Ramos (cell line): ENCODE data around the gene SESN1.
"Not testable (repeated sequence)": the region's sequence is repeated elsewhere in the genome, so short reads cannot be mapped to it uniquely, and the experiment has no call there.

Experiments
- in situ Hi-C: fragments of 300-500 bp; cut with MboI; formaldehyde crosslinking; loops from one replicate; pipeline ENCODE4 v1.14.3; 2022; ENCODE audit warnings: low sequenced_read_pairs; ENCODE audit not compliant: unreplicated experiment

SESN1 gene

DNA sequence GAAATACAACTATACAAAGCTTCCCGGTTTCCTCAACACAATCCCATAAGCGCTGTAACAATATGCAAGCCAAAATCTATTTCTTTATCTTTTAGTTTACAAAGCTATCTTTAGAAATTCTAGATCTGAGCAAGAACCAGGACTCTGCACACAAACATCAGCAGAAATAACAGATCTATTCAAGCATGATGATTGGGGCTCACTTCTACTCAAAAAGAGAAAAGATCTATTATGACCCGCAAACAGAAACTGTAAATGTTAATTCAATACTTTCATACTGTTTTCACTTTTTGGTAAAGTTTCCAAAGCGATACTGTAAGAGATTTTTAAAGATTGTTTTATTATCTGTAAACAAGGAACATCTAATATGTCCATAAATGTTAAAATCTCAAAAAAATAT lies 86.6 kb downstream of the SESN1 start:
- in situ Hi-C loops: no loop called here

DNA sequence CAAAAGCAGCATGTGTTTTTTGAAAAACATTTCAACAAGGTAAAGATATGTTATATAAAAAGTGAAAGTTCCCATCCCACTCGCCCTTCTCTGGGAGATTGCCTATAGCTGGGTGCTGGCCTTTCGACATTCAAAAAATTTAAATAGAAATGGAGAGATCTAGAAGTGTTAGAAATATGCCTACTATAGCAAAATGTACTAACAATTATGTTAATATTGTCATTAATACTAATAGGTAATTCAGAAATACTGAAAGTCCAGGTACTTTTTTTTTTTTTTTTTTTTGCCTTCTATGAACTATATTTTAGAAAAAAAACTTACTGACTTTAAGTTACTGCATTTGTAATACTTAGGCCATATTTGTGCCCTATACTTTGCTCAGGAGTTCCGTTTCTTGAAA lies 87.1 kb downstream of the SESN1 start:
- in situ Hi-C loops: no loop called here

DNA sequence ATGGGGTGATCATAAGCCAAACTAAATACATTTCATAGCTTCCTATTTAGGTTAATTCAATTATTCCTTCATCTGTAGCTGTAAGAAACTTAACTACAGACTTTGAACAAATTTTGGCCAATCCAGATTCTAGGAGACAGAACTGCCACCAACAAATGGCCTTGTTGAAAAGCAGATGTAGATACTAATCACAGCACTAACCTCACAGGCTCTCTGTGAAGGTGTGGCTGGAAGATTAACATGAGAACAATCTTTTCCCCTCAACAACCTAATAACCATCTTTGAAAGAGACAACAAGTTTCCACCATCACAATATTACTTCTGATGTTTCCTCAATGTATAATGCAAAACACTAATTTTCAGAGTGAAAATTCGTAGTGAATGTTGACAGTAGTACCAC lies 87.8 kb downstream of the SESN1 start:
- in situ Hi-C loops: no loop called here

DNA sequence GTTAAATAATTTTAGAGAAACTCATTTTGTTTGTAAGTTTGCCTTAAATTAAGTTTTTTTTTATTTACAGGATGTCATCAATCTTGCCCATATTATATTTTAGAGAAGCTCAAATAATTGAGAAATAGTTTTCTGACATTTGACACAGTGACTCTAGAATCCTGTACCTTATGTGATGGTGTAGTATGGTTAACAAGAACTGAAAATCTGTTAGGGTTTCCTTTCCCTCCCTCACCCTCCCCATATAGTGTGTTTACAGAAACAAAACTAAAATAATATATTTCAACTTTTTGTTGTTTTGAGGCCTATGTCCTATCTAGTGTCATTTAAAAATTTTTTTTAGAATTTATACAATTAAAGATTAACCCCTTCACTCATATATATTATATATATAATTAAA lies 91.8 kb downstream of the SESN1 start:
- in situ Hi-C loops: no loop called here

GRCh38 chr6:109002051-109002697 lies 92.5 kb downstream of the SESN1 start:
- in situ Hi-C loops: no loop called here

DNA sequence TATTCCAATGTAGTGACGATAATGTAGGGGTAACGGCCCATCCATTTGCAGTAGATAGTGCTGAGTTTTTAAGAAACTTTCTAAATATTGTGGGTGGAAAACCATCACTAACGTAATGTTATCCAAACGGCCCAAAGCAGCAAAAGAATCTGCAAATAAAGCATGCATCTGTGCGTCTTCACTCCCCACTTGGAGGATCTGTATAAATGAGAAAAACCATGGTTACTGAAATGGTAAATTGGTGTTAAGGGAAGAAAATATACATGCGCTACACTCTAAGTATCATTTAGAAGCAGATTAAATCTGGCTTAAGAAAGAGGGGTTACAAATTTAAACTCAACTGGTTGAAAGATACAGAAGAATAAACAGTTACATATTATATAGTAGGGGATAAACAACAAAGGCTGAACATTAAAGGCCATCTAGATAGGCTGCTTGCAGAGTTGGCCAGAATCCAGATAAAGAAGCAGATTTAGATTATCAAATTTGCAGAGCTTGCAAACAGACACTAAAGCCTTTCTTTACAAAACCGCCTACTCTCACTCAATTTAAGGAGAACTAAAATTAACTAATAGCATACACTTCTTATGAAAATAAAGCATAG lies 93.3 kb downstream of the SESN1 start:
- in situ Hi-C loops: no loop called here

DNA sequence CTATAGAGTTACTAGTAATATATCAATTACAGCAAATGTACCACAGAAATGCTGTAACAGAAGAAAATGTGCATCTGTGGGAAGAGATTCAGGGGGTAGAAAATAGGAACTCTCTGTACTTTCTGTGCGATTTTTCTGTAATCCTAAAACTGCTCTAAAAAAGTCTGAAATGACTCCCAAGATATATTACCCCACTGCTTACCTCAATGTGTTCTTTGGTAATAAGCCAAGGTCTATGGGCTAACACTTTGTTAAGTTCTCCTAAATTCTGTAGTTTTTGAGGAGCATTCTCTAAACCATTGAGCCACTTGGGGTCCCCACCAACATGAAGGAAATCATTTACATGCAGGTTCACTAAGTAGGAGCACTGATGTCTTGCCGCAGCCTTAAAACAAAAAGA lies 94.4 kb downstream of the SESN1 start:
- in situ Hi-C loops: no loop called here

- in situ Hi-C loops: no loop called here
Measured at GRCh38 chr6:108999428-108999827, 95.2 kb downstream of the SESN1 start.

DNA sequence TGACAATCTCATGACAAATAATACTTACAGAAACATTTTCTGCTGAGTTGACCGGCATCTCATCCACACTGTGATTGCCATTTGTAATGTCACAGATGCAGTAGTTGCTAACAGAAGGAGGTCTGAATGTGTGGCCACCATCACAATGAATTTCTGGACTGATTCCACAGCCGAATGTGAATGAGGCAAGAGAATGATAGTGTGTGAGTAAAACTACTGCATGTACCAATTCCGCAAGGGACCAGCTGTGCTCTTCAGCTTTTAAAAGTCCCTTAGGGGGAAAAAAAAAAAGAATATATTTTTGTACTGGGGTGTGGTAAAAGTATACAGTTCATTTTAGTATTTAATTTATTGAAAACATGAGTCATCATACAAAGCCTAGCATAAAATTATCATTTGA lies 96.2 kb downstream of the SESN1 start:
- in situ Hi-C loops: no loop called here

DNA sequence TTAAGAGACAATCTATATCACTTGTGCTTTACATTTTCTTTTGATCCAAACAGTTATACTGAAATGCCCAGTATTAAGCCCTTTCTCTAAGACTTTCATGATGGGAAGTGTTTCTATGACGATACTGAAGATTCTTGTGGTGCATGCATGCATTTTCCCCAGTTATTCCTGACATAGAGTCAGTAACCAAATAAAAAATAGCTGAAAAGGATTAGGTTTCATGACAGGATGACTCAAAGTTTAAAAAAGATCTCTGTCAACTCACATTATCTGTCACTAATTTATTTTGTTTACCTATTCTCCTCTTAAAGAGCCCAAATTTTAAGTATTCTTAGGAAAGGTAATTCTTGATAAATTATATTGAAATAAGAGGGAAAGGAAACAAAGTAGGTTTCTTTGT lies 98.4 kb downstream of the SESN1 start:
- in situ Hi-C loops: no loop called here

DNA sequence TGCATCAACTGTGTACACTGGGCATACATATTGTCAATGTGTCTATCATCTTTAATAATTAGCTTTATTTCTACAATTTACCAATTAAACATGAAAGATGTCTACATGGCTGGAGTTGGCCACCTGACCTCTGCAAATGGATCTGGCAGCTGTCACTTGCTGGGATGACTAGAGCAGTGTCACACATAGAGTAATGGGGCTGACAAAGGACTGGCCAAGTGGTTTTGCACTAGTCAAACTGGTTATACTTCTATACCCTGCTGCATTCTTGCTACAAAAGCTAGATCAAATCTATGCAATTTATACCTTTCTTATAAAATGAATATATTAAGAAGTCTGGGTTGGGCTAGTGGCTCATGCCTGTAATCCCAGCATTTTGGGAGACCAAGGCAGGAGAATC lies 99.3 kb downstream of the SESN1 start:
- in situ Hi-C loops: no loop called here

DNA sequence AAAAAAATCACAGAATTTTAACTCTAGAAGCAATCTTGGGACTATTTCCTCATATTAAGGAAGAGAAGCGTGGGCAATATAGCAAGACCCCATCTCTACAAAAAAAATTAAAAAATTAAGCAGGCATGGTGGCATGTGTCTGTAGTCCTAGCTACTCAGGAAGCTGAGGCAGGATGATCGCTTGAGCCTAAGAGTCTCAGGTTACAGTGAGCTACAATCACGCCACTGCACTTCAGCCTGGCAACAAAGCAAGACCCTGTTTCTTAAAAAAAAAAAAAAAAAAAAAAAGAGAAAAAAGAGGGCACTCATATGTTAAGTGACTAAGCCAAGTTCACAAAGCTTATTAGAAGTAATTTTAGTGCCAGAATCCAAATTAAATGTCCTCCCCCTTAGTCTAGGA lies 100.8 kb downstream of the SESN1 start:
- in situ Hi-C loops: no loop called here

DNA sequence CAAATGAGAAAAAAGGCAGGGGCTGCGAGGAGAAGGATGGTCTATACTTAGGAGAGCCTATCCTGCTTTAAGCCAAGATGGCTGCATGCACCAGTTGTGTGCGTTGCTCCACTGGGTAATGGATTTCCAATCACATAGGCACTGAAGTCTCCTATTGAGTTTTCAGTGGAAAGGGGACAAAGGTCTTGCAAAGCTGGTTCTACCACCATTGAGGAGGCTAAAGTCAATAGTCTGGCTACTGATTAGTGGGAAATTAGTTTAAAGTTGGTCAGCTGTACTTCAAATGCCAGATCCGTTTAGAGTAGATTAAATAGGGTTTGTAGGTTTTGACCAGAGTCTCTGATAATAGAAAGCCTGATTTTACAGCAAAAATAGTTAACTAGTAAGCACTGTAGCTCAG lies 104.9 kb downstream of the SESN1 start:
- in situ Hi-C loops: no loop called here

DNA sequence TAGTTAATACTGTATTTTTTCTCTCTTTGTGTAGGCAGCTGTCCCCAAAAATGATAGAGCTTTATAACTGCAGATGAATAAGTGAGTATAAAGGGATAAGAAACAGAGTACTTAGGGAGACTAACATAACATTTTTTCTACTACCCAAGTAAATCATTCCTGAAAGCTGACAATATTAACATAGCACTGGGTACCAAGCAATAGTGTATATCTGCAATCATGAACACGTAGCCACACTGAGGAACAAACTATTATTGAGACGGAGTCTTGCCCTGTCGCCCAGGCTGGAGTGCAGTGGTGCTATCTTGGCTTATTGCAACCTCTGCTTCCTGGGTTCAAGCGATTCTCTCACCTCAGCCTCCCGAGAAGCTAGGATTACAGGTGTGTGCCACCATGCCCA lies 105.9 kb downstream of the SESN1 start:
- in situ Hi-C loops: no loop called here

- in situ Hi-C loops: no loop called here
Measured at GRCh38 chr6:108988296-108988695, 106.3 kb downstream of the SESN1 start.

GRCh38 chr6:108987156-108987555 lies 107.5 kb downstream of the SESN1 start:
- in situ Hi-C loops: no loop called here

- in situ Hi-C loops: no loop called here
Measured at GRCh38 chr6:108985301-108985700, 109.3 kb downstream of the SESN1 start.

GRCh38 chr6:108983151-108983550 lies 111.5 kb downstream of the SESN1 start:
- in situ Hi-C loops: no loop called here

DNA sequence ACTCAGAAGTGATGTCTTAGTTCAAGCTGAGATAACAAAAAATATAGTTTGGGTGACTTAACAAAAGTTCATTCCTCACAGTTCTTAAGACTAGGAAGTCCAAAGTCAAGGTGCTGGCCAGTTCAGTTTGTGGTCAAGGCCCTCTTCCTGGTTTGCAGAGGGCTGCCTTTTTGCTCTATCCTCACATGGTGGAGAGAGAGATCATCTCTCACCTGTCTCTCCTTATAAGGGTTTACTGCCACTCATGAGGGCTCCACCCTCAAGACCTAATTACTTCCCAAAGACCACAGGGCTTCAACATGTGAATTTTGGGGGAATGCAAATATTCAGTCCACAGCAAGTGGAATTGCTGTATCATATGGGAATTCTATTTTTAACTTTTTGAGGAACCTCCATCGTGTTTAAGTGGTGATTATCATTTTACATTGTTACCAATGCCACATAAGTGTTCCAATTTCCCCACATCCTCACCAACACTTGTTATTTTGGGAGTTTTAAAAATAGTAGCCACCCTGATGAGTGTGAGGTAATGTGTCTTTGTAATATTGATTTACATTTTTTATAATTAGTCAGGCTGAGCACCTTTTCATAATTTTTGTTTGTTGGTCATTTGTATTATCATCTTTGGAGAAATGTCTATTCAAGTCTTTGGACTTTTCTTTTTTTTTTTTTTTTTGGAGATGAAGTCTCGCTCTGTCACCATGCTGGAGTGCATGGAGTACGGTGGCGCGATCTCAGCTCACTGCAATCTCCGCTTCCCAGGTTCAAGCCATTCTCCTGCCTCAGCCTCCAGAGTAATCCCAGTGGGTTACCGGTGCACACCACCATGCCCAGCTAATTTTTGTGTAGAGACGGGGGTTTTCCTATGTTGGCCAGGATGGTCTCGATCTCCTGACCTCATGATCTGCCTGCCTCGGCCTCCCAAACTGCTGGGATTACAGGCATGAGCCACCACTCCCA lies 112.2 kb downstream of the SESN1 start:
- in situ Hi-C loops: no loop called here

GRCh38 chr6:108978638-108979037 lies 116.0 kb downstream of the SESN1 start:
- in situ Hi-C loops: not testable (repeated sequence)

GRCh38 chr6:108974201-108974600 lies 120.4 kb downstream of the SESN1 start:
- in situ Hi-C loops: no loop called here
